Neuronal stem cell (in vitro differentiated cells): ENCODE measurements around the gene SLC34A3.
"Not testable (repeated sequence)": the region's sequence is repeated elsewhere in the genome, so short reads cannot be mapped to it uniquely, and the experiment has no call there.

ENCODE experiments used
- DNase-seq: peaks from one replicate; pipeline ENCODE4 v3.0.0-alpha.2; 2013; ENCODE audit warnings: low spot score
- H2AFZ ChIP-seq: one replicate; pipeline ENCODE4 v1.6.1; 2013; ENCODE audit warnings: mild to moderate bottlenecking, low read length, inconsistent platforms
- H2AK5ac ChIP-seq: 2 replicates; pipeline ENCODE4 v1.6.1; 2013; ENCODE audit warnings: low read depth, mild to moderate bottlenecking, inconsistent platforms, low read length, moderate library complexity, mixed read lengths
- H2BK120ac ChIP-seq: 2 replicates; pipeline ENCODE4 v1.6.1; 2013; ENCODE audit warnings: low read depth, mild to moderate bottlenecking, inconsistent platforms, low read length, moderate library complexity, mixed read lengths
- H2BK12ac ChIP-seq: one replicate; pipeline ENCODE4 v1.6.1; 2013; ENCODE audit warnings: low read length, inconsistent platforms
- H2BK15ac ChIP-seq: 2 replicates; pipeline ENCODE4 v1.6.1; 2013; ENCODE audit warnings: mild to moderate bottlenecking, low read length, inconsistent platforms, mixed read lengths
- H2BK5ac ChIP-seq: one replicate; pipeline ENCODE4 v1.6.1; 2013; ENCODE audit warnings: inconsistent platforms, mild to moderate bottlenecking, low read length, moderate library complexity
- H3K14ac ChIP-seq: one replicate; pipeline ENCODE4 v1.6.1; 2013; ENCODE audit warnings: low read length, inconsistent platforms
- H3K18ac ChIP-seq: 2 replicates; pipeline ENCODE4 v1.6.1; 2013; ENCODE audit warnings: low read length, inconsistent platforms
- H3K23ac ChIP-seq: 2 replicates; pipeline ENCODE4 v1.6.1; 2013; ENCODE audit warnings: low read depth, mild to moderate bottlenecking, mixed read lengths, low read length, inconsistent platforms; ENCODE audit not compliant: poor library complexity
- H3K27ac ChIP-seq: replicated peaks from 3 replicates; pipeline ENCODE4 v1.5.1; 2013; ENCODE audit warnings: low read length, inconsistent platforms
- H3K27me3 ChIP-seq, 3 experiments: 2 replicates each; pipeline ENCODE4 v1.6.1; 2013; ENCODE audit warnings: low read length in 3 of 3, mild to moderate bottlenecking in 2 of 3, inconsistent platforms in 1 of 3, low read depth in 1 of 3, mixed read lengths in 1 of 3, moderate library complexity in 1 of 3; ENCODE audit not compliant: control insufficient read depth in 3 of 3, insufficient read depth in 3 of 3
- H3K36me3 ChIP-seq, 2 donors: replicated peaks in 1 of 2; 2 replicates each; pipeline ENCODE4 v1.6.1; 2013; ENCODE audit warnings: low read length in 2 of 2; ENCODE audit not compliant: control insufficient read depth in 2 of 2, insufficient read depth in 2 of 2
- H3K4ac ChIP-seq: 2 replicates; pipeline ENCODE4 v1.6.1; 2013; ENCODE audit warnings: inconsistent platforms, mild to moderate bottlenecking, low read length, moderate library complexity
- H3K4me1 ChIP-seq, 2 donors: 1 replicate in 1 of 2; 2 replicates in 1 of 2; pipeline ENCODE4 v1.6.1; 2013; ENCODE audit warnings: low read length in 2 of 2, low read depth in 1 of 2; ENCODE audit not compliant: control insufficient read depth in 2 of 2, insufficient read depth in 1 of 2
- H3K4me2 ChIP-seq: one replicate; pipeline ENCODE4 v1.6.1; 2013; ENCODE audit warnings: mild to moderate bottlenecking, low read length, inconsistent platforms; ENCODE audit not compliant: insufficient read depth, poor library complexity, severe bottlenecking
- H3K4me3 ChIP-seq, 2 donors: 2 replicates each; pipeline ENCODE4 v1.5.1; 2013; ENCODE audit warnings: low read length in 2 of 2, mild to moderate bottlenecking in 2 of 2, inconsistent platforms in 1 of 2, moderate library complexity in 1 of 2
- H3K79me1 ChIP-seq: one replicate; pipeline ENCODE4 v1.6.1; 2013; ENCODE audit warnings: low read depth, mild to moderate bottlenecking, inconsistent platforms, low read length, moderate library complexity
- H3K9ac ChIP-seq: one replicate; pipeline ENCODE4 v1.6.1; 2013; ENCODE audit warnings: mild to moderate bottlenecking, low read depth, low read length, inconsistent platforms; ENCODE audit not compliant: poor library complexity
- H3K9me3 ChIP-seq, 2 donors: replicated peaks in 1 of 2; 2 replicates each; pipeline versions ENCODE3 to v1.6.1; 2013; ENCODE audit warnings: low read length in 2 of 2, mild to moderate bottlenecking in 2 of 2, inconsistent platforms in 1 of 2, low read depth in 1 of 2, mixed read lengths in 1 of 2, moderate library complexity in 1 of 2; ENCODE audit not compliant: control insufficient read depth in 2 of 2, insufficient read depth in 1 of 2
- H4K8ac ChIP-seq: one replicate; pipeline ENCODE4 v1.6.1; 2013; ENCODE audit warnings: low read depth, mild to moderate bottlenecking, inconsistent platforms, low read length, moderate library complexity
- H4K91ac ChIP-seq: one replicate; pipeline ENCODE4 v1.6.1; 2013; ENCODE audit warnings: low read length, low read depth, mild to moderate bottlenecking, inconsistent platforms; ENCODE audit not compliant: poor library complexity
- WGBS, 2 donors: extraction: QIAGEN DNeasy Blood & Tissue Kit; methylation state at CpG; one replicate each; pipeline ENCODE4 v1.1.7; 2013; ENCODE audit warnings: missing lambda C conversion rate in 2 of 2, mixed read lengths in 1 of 2; ENCODE audit not compliant: insufficient read length in 2 of 2, insufficient replicate concordance in 1 of 2; ENCODE audit errors: extremely low coverage in 2 of 2; 5-methylcytosine and 5-hydroxymethylcytosine counted together

SLC34A3 gene

DNA sequence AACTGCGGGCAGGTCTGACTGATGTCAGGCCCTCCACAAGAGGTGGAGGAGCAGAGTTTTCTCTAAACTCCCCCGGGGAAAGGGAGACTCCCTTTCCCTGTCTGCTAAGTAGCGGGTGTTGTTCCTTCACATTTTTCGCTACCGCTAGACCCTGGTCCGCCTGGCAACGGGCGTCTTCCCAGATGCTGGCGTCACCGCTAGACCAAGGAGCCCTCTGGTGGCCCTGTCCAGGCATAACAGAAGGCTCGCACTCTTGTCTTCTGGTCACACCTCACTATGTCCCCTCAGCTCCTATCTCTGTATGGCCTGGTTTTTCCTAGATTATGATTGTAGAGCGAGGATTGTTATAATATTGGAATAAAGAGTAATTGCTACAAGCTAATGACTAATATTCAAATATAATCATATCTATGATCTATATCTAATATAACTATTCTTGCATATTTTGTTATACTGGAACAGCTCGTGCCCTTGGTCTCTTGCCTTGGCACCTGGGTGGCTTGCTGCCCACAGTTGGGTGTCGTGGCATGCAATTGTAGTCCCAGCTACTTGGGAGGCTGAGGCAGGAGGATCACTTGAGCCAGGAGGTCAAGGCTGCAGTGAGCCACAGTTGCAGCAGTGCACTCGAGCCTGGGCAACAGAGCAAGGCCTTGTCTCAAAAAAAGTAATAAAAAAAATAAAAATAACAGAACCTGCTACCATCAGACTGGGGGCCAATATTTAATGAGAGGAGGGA, 31.6 kb downstream of the SLC34A3 start:
- H3K36me3 ChIP-seq, result peaks cover 35 to 73% of the 10 kb centered on the region in 2 donors
- not testable (repeated sequence) for H3K4me1 ChIP-seq, H3K18ac ChIP-seq, H3K4me2 ChIP-seq, H3K27me3 ChIP-seq, H3K14ac ChIP-seq, H4K91ac ChIP-seq, H3K27ac ChIP-seq, DNase-seq, H3K4ac ChIP-seq, H2BK15ac ChIP-seq, H3K9ac ChIP-seq, H2BK120ac ChIP-seq, H3K79me1 ChIP-seq, H2AK5ac ChIP-seq, H3K9me3 ChIP-seq, H2BK5ac ChIP-seq, H3K23ac ChIP-seq, H3K4me3 ChIP-seq, H2AFZ ChIP-seq, H4K8ac ChIP-seq, H2BK12ac ChIP-seq
- WGBS, 2 donors, result no CpG with 5 or more reads among the region's 15 CpGs

GRCh38 chr9:137262909-137263285, 32.2 kb downstream of the SLC34A3 start:
- H4K91ac ChIP-seq, result no peak overlapping the region
- no peak overlapping the region for H3K4me3 ChIP-seq
- no peaks in the 10 kb centered on the region for H3K27me3 ChIP-seq
- peak overlapping the region; percentile 50 for H3K9ac ChIP-seq
- no peak overlapping the region for H3K18ac ChIP-seq
- H2AFZ ChIP-seq, result no peak overlapping the region
- H4K8ac ChIP-seq, result no peak overlapping the region
- H2BK15ac ChIP-seq, result no peak overlapping the region
- no peak overlapping the region for H2BK120ac ChIP-seq
- no peak overlapping the region for H3K4me2 ChIP-seq
- DNase-seq, result no peak
- H2BK5ac ChIP-seq, result no peak overlapping the region
- WGBS, 2 donors, result no CpG with 5 or more reads among the region's 24 CpGs
- H3K36me3 ChIP-seq, result peaks cover 35 to 74% of the 10 kb centered on the region in 2 donors
- peak overlapping the region; percentile 96 for H3K23ac ChIP-seq
- no peaks in the 10 kb centered on the region for H3K9me3 ChIP-seq
- peaks cover 5% of the 10 kb centered on the region for H3K79me1 ChIP-seq
- H2AK5ac ChIP-seq, result no peak overlapping the region
- no peaks in the 10 kb centered on the region for H3K4me1 ChIP-seq
- H3K27ac ChIP-seq, result no peak overlapping the region
- H3K4ac ChIP-seq, result no peak overlapping the region
- H3K14ac ChIP-seq, result no peak overlapping the region
- H2BK12ac ChIP-seq, result peak overlapping the region; percentile 58

DNA sequence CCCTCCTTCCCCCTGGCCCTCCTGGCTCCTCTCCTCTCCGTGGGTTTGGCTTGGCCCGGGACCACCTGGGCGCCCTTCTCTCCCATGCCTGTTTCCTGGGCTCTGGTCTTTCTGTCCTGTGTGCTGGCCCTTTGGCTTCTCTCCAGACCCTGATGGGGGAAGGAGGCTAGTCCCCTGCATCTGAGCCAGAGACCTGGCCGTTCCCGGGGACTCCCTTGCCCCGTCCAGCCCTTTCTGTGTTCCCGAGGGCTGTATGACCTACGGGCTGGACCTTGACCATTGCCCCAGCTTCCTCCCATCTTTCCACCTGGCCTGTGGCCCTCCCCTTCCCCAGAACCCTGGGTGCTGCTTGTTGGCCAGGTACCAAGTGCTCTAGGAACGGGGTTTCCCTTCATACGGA, 32.8 kb downstream of the SLC34A3 start:
- Histone ChIP-seq H3K36me3 (peaks cover 33 to 74% of the 10 kb centered on the region in 2 donors), H3K14ac (no peak overlapping the region), H3K4me2 (no peak overlapping the region), H2AK5ac (no peak overlapping the region), H2AFZ (no peak overlapping the region), H3K9ac (no peak overlapping the region), H3K27ac (no peak overlapping the region), H2BK15ac (no peak overlapping the region), H2BK12ac (no peak overlapping the region), H3K18ac (no peak overlapping the region), H3K4me1 (no peaks in the 10 kb centered on the region), H3K79me1 (peaks cover 5% of the 10 kb centered on the region), H4K8ac (no peak overlapping the region), H4K91ac (no peak overlapping the region), H3K9me3 (no peaks in the 10 kb centered on the region), H3K27me3 (no peaks in the 10 kb centered on the region), H2BK120ac (no peak overlapping the region), H3K4ac (no peak overlapping the region), H3K4me3 (no peak overlapping the region), H2BK5ac (no peak overlapping the region), H3K23ac (no peak overlapping the region)
- no peak for DNase-seq
- no CpG with 5 or more reads among the region's 10 CpGs for WGBS, 2 donors

DNA sequence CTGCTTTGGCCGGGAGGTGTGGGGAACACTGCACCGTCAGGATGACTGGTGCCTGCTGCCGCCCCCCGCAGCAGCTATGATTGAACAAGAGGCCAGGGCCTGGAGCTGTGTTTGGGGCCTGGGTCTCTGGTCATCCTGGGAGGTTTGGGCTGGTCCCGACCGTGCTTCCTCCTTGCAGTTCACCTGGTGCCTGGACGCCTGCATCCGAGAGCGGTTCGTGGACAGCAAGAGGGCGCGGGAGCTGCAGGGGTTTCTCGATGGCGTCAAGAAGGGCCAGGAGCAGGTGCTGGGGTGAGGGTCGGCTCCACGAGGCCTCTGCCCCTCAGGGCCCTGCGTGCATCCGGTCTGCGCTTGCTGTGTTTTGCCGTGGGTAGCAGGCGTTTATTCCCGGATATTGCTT, 33.4 kb downstream of the SLC34A3 start:
- Histone ChIP-seq H3K9ac (no peak overlapping the region), H4K91ac (no peak overlapping the region), H2BK5ac (no peak overlapping the region), H3K4me1 (no peaks in the 10 kb centered on the region), H2AK5ac (no peak overlapping the region), H3K27ac (no peak overlapping the region), H3K18ac (no peak overlapping the region), H2BK15ac (no peak overlapping the region), H3K4me3 (no peak overlapping the region), H3K23ac (no peak overlapping the region), H3K36me3 (peaks cover 35 to 74% of the 10 kb centered on the region in 2 donors), H4K8ac (no peak overlapping the region), H3K4me2 (no peak overlapping the region), H2AFZ (no peak overlapping the region), H3K79me1 (peaks cover 5% of the 10 kb centered on the region), H3K27me3 (no peaks in the 10 kb centered on the region), H2BK120ac (no peak overlapping the region), H3K4ac (no peak overlapping the region), H3K14ac (no peak overlapping the region), H2BK12ac (no peak overlapping the region), H3K9me3 (no peaks in the 10 kb centered on the region)
- no CpG with 5 or more reads among the region's 22 CpGs for WGBS, 2 donors
- DNase-seq, result no peak
